Fibroblast of lung (primary cell): Measurements from ENCODE around the gene CTNNAL1. TPM values are rescaled to one million over a fixed set of nuclear protein-coding genes. Genes with fewer than 3 reads are reported as not detected.

Experiments used
- DNase-seq, 2 donors: peaks; one replicate each; pipeline versions ENCODE4 v3.0.0 to v3.0.0-alpha.2; 2010; ENCODE audit warnings: low read depth in 2 of 2
- H2AFZ ChIP-seq: 2 replicates; pipeline ENCODE4 v1.5.1; 2012; ENCODE audit warnings: low read length, control low read depth, inconsistent platforms
- H3K27ac ChIP-seq: 2 replicates; pipeline ENCODE4 v1.5.1; 2011; ENCODE audit warnings: low read length, control low read depth; ENCODE audit not compliant: insufficient read depth
- H3K27me3 ChIP-seq: 2 replicates; pipeline ENCODE4 v1.5.1; 2011; ENCODE audit warnings: mild to moderate bottlenecking, low read length; ENCODE audit not compliant: control insufficient read depth, insufficient read depth
- H3K36me3 ChIP-seq: 2 replicates; pipeline ENCODE4 v1.5.1; 2011; ENCODE audit warnings: low read length; ENCODE audit not compliant: control insufficient read depth, insufficient read depth
- H3K4me1 ChIP-seq: 2 replicates; pipeline ENCODE4 v1.5.1; 2011; ENCODE audit warnings: low read length; ENCODE audit not compliant: control insufficient read depth, insufficient read depth; ENCODE audit errors: extremely low read depth
- H3K4me2 ChIP-seq: 2 replicates; pipeline ENCODE4 v1.5.1; 2011; ENCODE audit warnings: low read length, control low read depth; ENCODE audit not compliant: insufficient read depth; ENCODE audit errors: extremely low read depth
- H3K4me3 ChIP-seq, 4 experiments: fragments of 200-600 bp in 1 of 4; sonication (generic) in 1 of 4; replicated peaks in 1 of 4; 2 replicates each; pipeline ENCODE4 v1.5.1; 2011 to 2016; ENCODE audit warnings: low read length in 4 of 4, low read depth in 3 of 4, mild to moderate bottlenecking in 3 of 4, control low read depth in 2 of 4, inconsistent platforms in 1 of 4, mixed read lengths in 1 of 4; ENCODE audit not compliant: insufficient read depth in 1 of 4; ENCODE audit errors: control extremely low read depth in 1 of 4
- H3K79me2 ChIP-seq: 2 replicates; pipeline ENCODE4 v1.5.1; 2012; ENCODE audit warnings: mild to moderate bottlenecking, low read length, inconsistent platforms; ENCODE audit not compliant: control insufficient read depth, insufficient read depth
- H3K9ac ChIP-seq: 2 replicates; pipeline ENCODE4 v1.5.1; 2011; ENCODE audit warnings: mild to moderate bottlenecking, low read length, control low read depth; ENCODE audit not compliant: insufficient read depth
- H3K9me3 ChIP-seq: 2 replicates; pipeline ENCODE4 v1.5.1; 2012; ENCODE audit warnings: low read depth, low read length; ENCODE audit not compliant: control insufficient read depth, insufficient read depth
- H4K20me1 ChIP-seq: 2 replicates; pipeline ENCODE4 v1.5.1; 2011; ENCODE audit warnings: low read length; ENCODE audit not compliant: control insufficient read depth, insufficient read depth; ENCODE audit errors: extremely low read depth
- CTCF ChIP-seq, 2 donors: IDR thresholded peaks in 1 of 2; conservative IDR thresholded peaks in 1 of 2; 1 replicate in 1 of 2; 2 replicates in 1 of 2; pipeline ENCODE4 v1.5.1; 2011 to 2012; ENCODE audit warnings: low read length in 2 of 2, control low read depth in 1 of 2, inconsistent platforms in 1 of 2, low read depth in 1 of 2, mild to moderate bottlenecking in 1 of 2
- EZH2 ChIP-seq: IDR thresholded peaks from 2 replicates; pipeline ENCODE4 v1.5.1; 2012; ENCODE audit warnings: low read length, control low read depth, mild to moderate bottlenecking; ENCODE audit errors: missing control alignments
- polyA plus RNA-seq, 2 donors: library from polyadenylated mRNA; depleted of rRNA in 1 of 2; stranded (reverse) in 1 of 2; unstranded in 1 of 2; fragments of >200 nt; gene quantifications; 2 replicates each; pipeline ENCODE4 v1.2.1, GENCODE V29; 2011 to 2012; ENCODE audit warnings: missing spikeins in 1 of 2
- total RNA-seq: library from RNA; depleted of rRNA; stranded (reverse); fragments of >200 nt; gene quantifications from 2 replicates; pipeline ENCODE4 v1.2.1, GENCODE V29; 2014

Gene CTNNAL1
- total and polyA plus RNA-seq, 2 donors (not counting 1 experiment from before 2014, with no cell fraction given), result 68.4 to 95.2 TPM

GRCh38 chr9:109005678-109006077 lies 7.6 kb downstream of the CTNNAL1 start:
- no peak overlapping the region for H3K27ac ChIP-seq
- peaks cover 2% of the 10 kb centered on the region for H3K4me1 ChIP-seq
- no peaks in the 10 kb centered on the region for H3K36me3 ChIP-seq
- no peaks in the 10 kb centered on the region for H3K27me3 ChIP-seq
- no peak overlapping the region for H3K9ac ChIP-seq
- H3K9me3 ChIP-seq, result no peaks in the 10 kb centered on the region
- no peak overlapping the region for H3K4me3 ChIP-seq
- no peak overlapping the region for H2AFZ ChIP-seq
- H3K4me2 ChIP-seq, result no peak overlapping the region
- DNase-seq, result no peak
- TF ChIP-seq EZH2, result no peak
- TF ChIP-seq CTCF (conservative IDR thresholded peaks at IDR 0.05 in 1 of 2, IDR thresholded peaks at IDR 0.05 in 1 of 2; ENCODE audit: low read depth in 1 of 2, low read length in 2 of 2), result no peak
- no peaks in the 10 kb centered on the region for H4K20me1 ChIP-seq
- peaks cover 61% of the 10 kb centered on the region for H3K79me2 ChIP-seq

GRCh38 chr9:109003116-109003515 lies 10.2 kb downstream of the CTNNAL1 start:
- Histone ChIP-seq H3K9ac (no peak overlapping the region), H3K4me3 (no peak overlapping the region), H3K27me3 (no peaks in the 10 kb centered on the region), H3K79me2 (peaks cover 61% of the 10 kb centered on the region), H3K27ac (no peak overlapping the region), H3K4me2 (no peak overlapping the region), H3K4me1 (no peaks in the 10 kb centered on the region), H4K20me1 (no peaks in the 10 kb centered on the region), H2AFZ (no peak overlapping the region), H3K36me3 (no peaks in the 10 kb centered on the region), H3K9me3 (no peaks in the 10 kb centered on the region)
- no peak for DNase-seq
- TF ChIP-seq CTCF (conservative IDR thresholded peaks at IDR 0.05 in 1 of 2, IDR thresholded peaks at IDR 0.05 in 1 of 2; ENCODE audit: low read depth in 1 of 2, low read length in 2 of 2) (no peak), EZH2 (no peak)

GRCh38 chr9:109002141-109002540 lies 11.2 kb downstream of the CTNNAL1 start:
- Histone ChIP-seq H3K36me3 (no peaks in the 10 kb centered on the region), H2AFZ (no peak overlapping the region), H3K4me2 (no peak overlapping the region), H3K27ac (no peak overlapping the region), H3K4me3 (no peak overlapping the region), H4K20me1 (no peaks in the 10 kb centered on the region), H3K4me1 (no peaks in the 10 kb centered on the region), H3K79me2 (peaks cover 61% of the 10 kb centered on the region), H3K9me3 (no peaks in the 10 kb centered on the region), H3K9ac (no peak overlapping the region), H3K27me3 (no peaks in the 10 kb centered on the region)
- DNase-seq, result no peak
- no peak for TF ChIP-seq EZH2
- no peak for TF ChIP-seq CTCF (conservative IDR thresholded peaks at IDR 0.05 in 1 of 2, IDR thresholded peaks at IDR 0.05 in 1 of 2; ENCODE audit: low read depth in 1 of 2, low read length in 2 of 2)
